GM18499 (cell line): ENCODE measurements around the gene OR52B6.
"Not testable (repeated sequence)": the region's sequence is repeated elsewhere in the genome, so short reads cannot be mapped to it uniquely, and the experiment has no call there.

ENCODE experiments used
- ATAC-seq: cut with Tn5 transposase; IDR thresholded peaks from one replicate; pipeline ENCODE4 v1.9.1; 2021; ENCODE audit warnings: moderate number of reproducible peaks; ENCODE audit not compliant: insufficient read depth, unreplicated experiment

The OR52B6 gene

DNA sequence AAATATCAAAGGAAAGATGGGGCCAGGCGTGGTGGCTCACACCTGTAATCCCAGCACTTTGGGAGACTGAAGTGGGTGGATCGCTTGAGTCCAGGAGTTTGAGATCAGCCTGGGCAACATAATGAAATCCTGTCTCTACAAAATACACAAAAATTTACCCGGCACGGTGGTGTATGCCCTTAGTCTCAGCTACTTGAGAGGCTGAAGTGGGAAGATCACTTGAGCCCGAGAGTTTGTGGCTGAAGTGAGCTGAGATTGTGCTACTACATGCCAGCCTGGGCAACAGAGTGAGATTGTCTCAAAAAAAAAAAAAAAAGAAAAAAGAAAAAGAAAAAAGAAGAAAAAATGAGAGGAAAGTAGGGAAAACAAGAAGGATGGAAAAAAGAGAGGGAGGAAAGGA, 11.9 kb downstream of the OR52B6 start:
- ATAC-seq = no peak

DNA sequence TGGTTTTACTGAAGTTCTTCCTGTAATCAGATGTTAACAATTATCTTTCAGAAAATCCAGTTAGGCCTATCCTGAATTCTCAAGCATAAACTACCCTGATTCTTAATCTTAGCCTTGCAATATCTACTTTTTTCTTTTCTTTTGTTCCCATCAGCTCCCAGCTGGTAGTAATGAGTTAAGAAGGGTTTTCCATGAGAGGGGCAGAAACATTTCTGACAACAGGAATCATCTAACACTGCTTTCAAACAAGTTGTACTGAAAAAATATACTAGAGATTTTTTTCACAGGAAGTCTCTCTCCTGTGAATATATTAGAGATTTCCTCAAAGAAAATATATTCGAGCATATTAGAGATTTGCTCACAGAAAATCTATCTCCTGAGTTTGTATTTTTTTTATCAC, 12.5 kb downstream of the OR52B6 start:
- no peak for ATAC-seq

- no peak for ATAC-seq
Measured at GRCh38 chr11:5596607-5597201, 16.0 kb downstream of the OR52B6 start, which contains the start of gene TRIM6. TRIM6 (plus strand) TSS chr11:5596637; CDS start chr11:5596898, 261 bp downstream.

GRCh38 chr11:5597953-5598352, 17.3 kb downstream of the OR52B6 start:
- ATAC-seq = no peak

GRCh38 chr11:5600374-5600851, 19.7 kb downstream of the OR52B6 start:
- ATAC-seq = peak; percentile 73

DNA sequence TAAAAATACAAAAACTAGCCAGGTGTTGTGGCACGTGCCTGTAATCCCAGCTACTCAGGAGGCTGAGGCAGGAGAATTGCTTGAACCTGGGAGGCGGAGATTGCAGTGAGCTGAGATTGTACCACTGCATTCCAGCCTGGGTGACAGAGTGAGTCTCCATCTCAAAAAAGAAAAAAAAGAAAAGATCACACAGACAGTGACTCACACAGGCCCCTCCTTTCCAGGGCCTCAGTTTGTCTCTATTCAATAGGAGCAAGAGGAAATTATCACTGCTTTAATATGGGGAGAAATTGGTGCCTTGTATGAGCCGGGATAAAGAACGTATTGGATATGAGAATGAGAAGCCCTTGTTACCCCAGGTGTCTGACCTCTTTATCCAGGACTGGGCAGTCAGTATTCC, 22.1 kb downstream of the OR52B6 start:
- not testable (repeated sequence) for ATAC-seq

DNA sequence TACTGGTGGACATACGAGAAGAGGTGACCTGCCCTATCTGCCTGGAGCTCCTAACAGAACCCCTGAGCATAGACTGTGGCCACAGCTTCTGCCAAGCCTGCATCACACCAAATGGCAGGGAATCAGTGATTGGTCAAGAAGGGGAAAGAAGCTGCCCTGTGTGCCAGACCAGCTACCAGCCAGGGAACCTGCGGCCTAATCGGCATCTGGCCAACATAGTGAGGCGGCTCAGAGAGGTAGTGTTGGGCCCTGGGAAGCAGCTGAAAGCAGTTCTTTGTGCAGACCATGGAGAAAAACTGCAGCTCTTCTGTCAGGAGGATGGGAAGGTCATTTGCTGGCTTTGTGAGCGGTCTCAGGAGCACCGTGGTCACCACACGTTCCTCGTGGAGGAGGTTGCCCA, 22.6 kb downstream of the OR52B6 start:
- ATAC-seq = no peak

- no peak for ATAC-seq
Measured at GRCh38 chr11:5604896-5605295, 24.2 kb downstream of the OR52B6 start.

DNA sequence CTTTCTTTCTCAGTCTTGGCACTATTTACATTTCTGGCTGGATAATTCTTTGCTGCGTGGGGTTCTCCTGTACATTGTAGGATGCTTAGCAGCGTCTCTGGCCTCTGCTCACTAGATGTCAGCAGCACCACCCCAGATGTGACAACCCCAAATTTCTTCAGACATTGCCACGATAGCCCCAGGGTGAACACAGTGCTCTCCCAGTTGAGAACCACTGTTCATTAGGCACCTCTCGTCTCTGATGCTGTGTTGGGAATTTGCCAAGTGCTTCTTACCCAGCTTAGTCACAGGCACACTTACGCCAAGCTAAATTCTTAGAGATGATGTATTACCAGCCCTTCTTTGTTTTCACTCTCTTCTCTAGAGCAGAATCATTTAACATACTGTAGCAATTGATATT, 25.2 kb downstream of the OR52B6 start:
- no peak for ATAC-seq

DNA sequence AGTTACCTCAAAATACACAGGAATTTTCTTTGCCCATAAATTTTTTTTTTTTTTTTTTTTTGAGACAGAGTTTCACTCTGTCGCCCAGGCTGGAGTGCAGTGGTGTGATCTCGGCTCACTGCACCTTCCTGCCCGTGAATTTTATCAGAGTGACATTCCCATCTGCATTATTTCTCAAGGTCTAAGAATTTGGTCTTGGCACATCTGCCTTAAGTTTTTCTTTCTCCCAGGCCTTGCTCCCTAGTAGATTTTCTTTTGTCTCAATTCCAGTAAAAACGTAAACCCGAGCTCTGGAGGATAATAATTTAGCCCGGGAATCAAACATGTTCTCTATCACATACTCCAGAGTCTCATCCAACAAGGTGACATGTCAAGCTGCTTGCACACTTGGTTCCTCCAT, 28.1 kb downstream of the OR52B6 start:
- no peak for ATAC-seq

DNA sequence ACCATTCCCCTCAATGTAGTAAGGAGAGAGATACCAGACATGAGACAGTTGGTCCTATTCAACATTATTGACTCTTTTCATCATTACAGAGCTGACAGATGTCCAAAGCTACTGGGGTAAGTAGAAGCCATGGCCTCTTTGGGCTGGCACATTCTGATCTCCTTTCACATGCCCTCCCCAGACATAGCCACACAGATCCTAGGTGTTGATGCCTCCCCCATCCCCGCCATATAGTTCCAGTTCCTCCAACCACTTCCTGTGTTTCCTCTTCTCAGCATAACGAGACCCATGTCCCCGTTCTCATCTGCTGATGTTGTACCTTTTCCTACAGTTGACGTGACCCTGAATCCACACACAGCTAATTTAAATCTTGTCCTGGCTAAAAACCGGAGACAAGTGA, 29.8 kb downstream of the OR52B6 start:
- no peak for ATAC-seq

GRCh38 chr11:5611627-5612026, 30.9 kb downstream of the OR52B6 start:
- ATAC-seq = no peak

DNA sequence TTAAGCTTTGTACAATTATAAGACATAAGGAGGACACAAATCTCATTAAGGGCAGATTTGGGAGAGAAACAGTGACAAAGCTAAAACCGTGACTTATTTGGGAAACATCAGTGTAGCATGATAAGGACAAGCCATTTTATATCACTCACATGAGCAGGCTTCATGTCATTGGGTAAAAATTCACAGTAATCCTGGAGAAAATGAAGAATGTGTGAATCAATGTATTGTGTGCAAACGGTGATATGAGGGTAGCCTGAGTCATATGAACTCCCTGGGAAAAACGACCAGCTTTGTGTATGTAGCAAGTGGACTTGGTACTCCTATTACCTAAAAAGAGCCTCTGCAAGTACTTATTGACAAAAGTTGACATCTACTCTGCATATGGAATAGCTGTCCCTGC, 38.1 kb downstream of the OR52B6 start:
- ATAC-seq = no peak

GRCh38 chr11:5620651-5621521, 40.2 kb downstream of the OR52B6 start:
- no peak for ATAC-seq

GRCh38 chr11:5621580-5621979, 40.9 kb downstream of the OR52B6 start:
- ATAC-seq = no peak

- ATAC-seq = no peak
Measured at GRCh38 chr11:5622802-5623201, 42.1 kb downstream of the OR52B6 start.

DNA sequence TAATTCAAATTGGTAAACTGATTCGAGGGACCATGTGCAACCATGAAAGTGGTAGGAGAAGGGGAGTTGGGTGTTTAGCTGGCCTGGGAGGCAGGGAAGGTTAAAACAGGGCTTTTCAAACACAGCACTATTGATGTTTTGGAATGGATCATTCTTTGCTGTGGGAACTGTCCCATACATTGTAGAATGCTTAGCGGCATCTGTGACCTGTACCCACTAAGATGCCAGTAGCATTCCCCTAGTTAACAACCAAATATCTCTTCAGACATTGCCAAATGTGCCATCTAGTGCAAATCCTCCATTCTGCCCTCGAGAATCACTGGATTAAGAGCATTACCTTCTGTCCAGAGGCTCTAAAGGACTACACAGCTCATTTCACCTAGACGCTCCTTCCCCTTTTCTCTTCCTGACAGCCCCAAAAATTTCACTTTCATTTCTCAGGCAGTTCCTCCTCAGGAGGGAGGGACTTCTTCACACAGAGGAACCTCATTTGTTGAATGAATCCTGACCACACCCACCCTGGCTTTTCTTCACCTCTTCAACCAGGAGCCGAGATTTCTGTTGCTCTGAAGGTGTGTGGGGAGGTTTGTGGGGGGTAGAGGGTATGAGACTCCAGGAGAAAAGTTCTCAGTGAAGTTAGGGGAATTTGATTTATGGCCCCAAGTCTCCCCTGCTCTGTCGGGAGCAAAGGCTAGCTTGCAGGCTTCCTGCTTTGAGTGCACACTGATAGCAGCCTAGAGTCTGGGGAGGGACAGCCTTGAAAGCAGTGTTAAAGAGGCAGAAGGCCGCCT, 44.0 kb downstream of the OR52B6 start, which contains the start of gene TRIM34:
Gene TRIM34 (plus strand): TSS at position 513 of the 791 bp plus-strand sequence. CDS start 7,331 bp downstream, outside the sequence.
- ATAC-seq = peak; percentile 97

GRCh38 chr11:5625281-5625680, 44.6 kb downstream of the OR52B6 start:
- ATAC-seq = no peak

DNA sequence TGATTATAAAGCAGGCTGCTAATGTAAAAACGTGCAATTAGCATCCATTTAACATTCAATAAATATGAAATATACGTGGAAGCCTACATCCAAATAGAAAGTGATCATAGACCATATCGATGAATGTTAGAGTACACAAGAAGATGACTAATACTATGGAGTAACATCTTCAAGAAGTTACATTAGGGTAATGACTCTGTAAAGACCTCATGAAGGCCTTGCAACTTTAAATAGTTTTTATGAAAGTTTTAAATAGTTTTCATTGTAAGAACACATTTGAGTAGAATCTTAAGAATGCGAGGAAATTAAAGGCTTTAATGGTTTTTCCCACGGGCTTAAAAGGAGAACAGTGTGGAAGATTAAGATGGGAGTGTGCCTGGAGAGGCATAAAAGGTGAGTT, 45.5 kb downstream of the OR52B6 start:
- no peak for ATAC-seq

DNA sequence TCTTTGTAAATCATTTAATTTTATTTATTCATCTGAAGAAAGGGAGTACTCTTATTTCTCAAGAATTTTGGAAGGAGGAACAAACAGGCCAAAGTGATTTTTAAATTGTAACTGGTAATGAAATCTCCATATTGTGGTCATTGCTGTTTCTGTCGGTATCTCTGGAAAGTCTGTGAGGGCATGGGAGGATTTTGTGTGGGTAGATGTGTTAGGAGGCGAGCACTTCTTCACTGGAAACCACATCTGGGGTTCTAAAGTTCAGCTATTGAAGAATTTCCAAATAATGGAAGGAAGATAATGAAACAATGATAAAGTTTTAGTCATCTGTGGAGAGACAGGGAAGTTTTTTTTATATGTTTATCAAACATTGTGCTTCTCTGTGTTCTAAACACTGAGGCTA, 50.7 kb downstream of the OR52B6 start:
- ATAC-seq = peak; percentile 13
